ENCODE measurements around the gene GUCY2C. TPM values are rescaled to one million over a fixed set of nuclear protein-coding genes. Genes with fewer than 3 reads are reported as not detected.

Gene GUCY2C
- total and polyA plus RNA-seq, 8 donors: 0.40 to 0.64 (median 0.50) TPM; not detected in 2

GRCh38 chr12:14611640-14612203, 84.7 kb downstream of the GUCY2C start:
- Histone ChIP-seq H3K4me1 (peaks cover 0 to 17% of the 10 kb centered on the region in 2 donors), H3K9me3 (peaks cover 0 to 37% of the 10 kb centered on the region in 2 donors), H3K4me3 (no peak overlapping the region), H3K27me3 (no peaks in the 10 kb centered on the region), H3K36me3 (no peaks in the 10 kb centered on the region), H3K27ac (no peak overlapping the region)
- ATAC-seq (no peak), DNase-seq (no peak)
- intact Hi-C loops (cut with DNase I): no loop called here
- TF ChIP-seq CTCF (IDR thresholded peaks at IDR 0.05): no peak

- Histone ChIP-seq H3K27me3 (no peaks in the 10 kb centered on the region), H3K27ac (peak overlapping the region in 1 of 2 donors; percentile 10), H3K9me3 (peaks cover 0 to 71% of the 10 kb centered on the region in 2 donors), H3K4me3 (no peak overlapping the region), H3K36me3 (no peaks in the 10 kb centered on the region), H3K4me1 (no peaks in the 10 kb centered on the region)
- TF ChIP-seq CTCF (IDR thresholded peaks at IDR 0.05): no peak
- no peak for DNase-seq
- intact Hi-C loops (cut with DNase I): no loop called here
- no peak for ATAC-seq
Observed at GRCh38 chr12:14607568-14607967, 88.8 kb downstream of the GUCY2C start.

GRCh38 chr12:14605401-14605989, 90.9 kb downstream of the GUCY2C start:
- no peak overlapping the region for H3K4me3 ChIP-seq
- peaks cover 0 to 63% of the 10 kb centered on the region in 2 donors for H3K9me3 ChIP-seq
- TF ChIP-seq CTCF (IDR thresholded peaks at IDR 0.05): no peak
- DNase-seq (no peak), ATAC-seq (no peak)
- intact Hi-C loops (cut with DNase I): no loop called here
- H3K36me3 ChIP-seq: no peaks in the 10 kb centered on the region
- H3K27ac ChIP-seq: no peak overlapping the region
- H3K27me3 ChIP-seq: no peaks in the 10 kb centered on the region
- no peaks in the 10 kb centered on the region for H3K4me1 ChIP-seq

GRCh38 chr12:14601692-14602478, 94.5 kb downstream of the GUCY2C start:
- TF ChIP-seq CTCF (IDR thresholded peaks at IDR 0.05): no peak
- Histone ChIP-seq H3K9me3 (peaks cover 0 to 46% of the 10 kb centered on the region in 2 donors), H3K36me3 (no peaks in the 10 kb centered on the region), H3K4me3 (no peak overlapping the region), H3K4me1 (no peaks in the 10 kb centered on the region), H3K27me3 (no peaks in the 10 kb centered on the region), H3K27ac (no peak overlapping the region)
- ATAC-seq: no peak
- DNase-seq: no peak
- intact Hi-C loops (cut with DNase I): no loop called here

- Histone ChIP-seq H3K4me1 (no peaks in the 10 kb centered on the region), H3K27ac (no peak overlapping the region), H3K4me3 (no peak overlapping the region), H3K36me3 (no peaks in the 10 kb centered on the region), H3K27me3 (no peaks in the 10 kb centered on the region), H3K9me3 (peaks cover 0 to 15% of the 10 kb centered on the region in 2 donors)
- intact Hi-C loops (cut with DNase I): no loop called here
- ATAC-seq (no peak), DNase-seq (no peak)
- TF ChIP-seq CTCF (IDR thresholded peaks at IDR 0.05): no peak
Observed at GRCh38 chr12:14597480-14597879, 98.9 kb downstream of the GUCY2C start.

Data from left lung (tissue), 10 donors.